COLO829 (cell line): ENCODE measurements around the gene STUM.
"Not testable (repeated sequence)": the region's sequence is repeated elsewhere in the genome, so short reads cannot be mapped to it uniquely, and the experiment has no call there.

Experiments
- DNase-seq: peaks from one replicate; pipeline ENCODE4 v3.0.0; 2012; ENCODE audit warnings: low spot score

Gene STUM

DNA sequence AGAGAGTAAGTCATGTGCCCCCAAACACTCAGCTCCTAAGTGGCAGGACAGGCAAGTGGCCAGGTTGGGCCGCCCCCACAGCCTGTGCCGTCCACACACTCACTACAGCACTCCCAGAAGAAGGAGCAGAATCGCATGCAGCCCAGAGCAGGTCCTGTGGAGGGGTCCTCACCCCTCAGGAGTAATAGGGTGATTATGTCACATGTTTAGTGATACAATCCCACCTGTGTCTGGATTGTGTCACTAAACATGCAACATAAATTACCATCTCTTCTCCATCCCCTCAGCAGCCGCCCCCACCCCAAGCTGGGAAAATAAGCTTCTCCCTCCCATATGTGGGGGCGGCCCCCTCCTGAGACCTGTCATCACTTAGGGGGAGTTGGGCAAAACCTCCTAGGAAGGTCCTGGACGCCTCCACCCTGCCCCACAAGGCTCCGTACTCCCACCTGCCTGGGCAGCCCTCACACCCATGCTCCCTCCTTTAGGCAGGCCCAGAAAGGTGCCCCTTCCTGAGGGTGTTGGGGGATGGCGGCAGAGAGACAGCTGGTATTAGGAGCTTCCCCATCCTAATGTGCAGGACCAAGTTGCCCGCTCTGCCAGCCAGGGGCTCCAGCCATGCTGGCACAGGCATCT is 56.9 kb downstream of the STUM start:
- no peak for DNase-seq

DNA sequence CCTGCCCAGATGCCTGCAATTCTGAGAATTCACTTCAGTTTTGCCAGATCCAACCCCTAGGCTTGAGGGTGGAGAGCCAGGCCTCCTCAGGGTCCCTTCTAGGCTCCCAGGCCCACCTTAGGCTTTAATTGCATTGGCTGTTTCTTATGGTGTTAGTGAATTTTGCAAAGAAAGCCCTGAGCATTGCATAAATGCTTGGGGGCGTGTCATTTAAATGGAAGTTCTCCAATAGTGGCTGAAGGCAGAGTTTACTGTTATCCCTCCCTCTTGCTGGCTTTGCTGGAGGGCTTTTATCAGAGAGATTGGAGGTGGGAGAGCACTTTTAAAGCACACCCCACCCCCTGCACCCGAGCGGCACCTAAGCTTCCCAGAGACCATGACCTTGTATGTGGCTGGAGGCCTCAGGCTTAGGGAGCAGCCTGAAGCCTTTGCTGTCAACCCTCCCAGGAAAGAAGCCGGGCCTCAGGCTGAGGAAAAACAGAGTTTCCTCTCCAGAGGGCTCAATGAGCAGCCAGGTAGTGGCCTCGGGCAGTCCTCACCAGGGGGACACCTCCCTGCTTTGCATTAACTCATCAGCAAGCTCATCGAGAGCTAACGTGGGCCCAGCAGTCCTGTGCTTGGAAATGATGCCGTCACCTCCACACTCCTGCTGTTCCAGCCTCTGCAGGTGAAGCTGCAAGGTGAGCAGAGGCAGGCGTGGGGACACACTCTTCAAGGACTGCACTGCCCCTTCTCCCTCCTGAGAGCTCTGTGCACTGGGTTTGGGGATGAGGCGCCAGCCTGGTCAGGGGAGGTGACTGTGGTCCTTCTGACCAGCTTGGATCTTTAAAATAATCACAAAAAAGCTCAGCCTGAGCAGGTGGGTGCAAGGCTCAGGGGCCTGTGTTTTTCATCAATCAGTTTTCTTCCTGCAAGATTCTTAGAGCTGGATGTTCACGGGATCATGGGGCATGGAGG is 58.0 kb downstream of the STUM start:
- DNase-seq = no peak

DNA sequence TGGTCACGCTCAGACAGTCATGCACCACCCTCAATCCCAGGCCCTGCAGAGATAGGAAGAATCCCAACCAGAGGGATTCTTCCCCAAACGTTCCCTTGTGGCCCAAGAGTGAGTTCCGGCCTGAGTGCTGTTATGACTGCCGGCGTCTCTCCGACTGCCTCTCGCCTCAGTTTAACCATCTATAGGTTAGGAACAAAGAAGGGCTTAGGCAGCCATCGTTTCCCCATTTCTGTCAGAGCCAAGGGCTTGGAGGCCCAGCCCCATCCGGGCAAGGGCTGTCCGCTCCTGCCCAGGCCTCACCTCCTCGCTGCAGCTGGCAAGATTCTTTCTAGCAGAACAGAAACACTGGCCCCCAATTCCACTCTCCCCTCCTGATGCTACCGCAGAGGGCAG is 58.7 kb downstream of the STUM start:
- no peak for DNase-seq

DNA sequence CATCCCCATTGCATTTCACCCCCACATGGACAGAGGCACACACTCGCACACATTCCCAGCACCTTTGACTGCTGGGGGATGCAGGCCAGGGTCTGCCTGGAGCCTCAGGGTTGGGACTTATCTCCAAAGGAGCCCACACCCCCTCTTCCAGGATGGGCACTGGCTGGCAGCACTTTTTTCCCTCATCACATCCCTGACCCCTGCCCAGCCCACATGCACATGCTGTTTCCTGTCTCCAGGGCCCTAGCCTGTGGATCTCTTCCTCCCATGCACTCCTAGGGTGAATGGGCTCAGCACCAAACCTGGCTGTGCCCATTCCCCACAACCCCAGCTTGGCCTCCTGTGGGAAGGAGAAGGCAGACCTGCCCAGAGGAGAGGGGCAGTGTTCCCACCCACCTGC is 59.3 kb downstream of the STUM start:
- no peak for DNase-seq

DNA sequence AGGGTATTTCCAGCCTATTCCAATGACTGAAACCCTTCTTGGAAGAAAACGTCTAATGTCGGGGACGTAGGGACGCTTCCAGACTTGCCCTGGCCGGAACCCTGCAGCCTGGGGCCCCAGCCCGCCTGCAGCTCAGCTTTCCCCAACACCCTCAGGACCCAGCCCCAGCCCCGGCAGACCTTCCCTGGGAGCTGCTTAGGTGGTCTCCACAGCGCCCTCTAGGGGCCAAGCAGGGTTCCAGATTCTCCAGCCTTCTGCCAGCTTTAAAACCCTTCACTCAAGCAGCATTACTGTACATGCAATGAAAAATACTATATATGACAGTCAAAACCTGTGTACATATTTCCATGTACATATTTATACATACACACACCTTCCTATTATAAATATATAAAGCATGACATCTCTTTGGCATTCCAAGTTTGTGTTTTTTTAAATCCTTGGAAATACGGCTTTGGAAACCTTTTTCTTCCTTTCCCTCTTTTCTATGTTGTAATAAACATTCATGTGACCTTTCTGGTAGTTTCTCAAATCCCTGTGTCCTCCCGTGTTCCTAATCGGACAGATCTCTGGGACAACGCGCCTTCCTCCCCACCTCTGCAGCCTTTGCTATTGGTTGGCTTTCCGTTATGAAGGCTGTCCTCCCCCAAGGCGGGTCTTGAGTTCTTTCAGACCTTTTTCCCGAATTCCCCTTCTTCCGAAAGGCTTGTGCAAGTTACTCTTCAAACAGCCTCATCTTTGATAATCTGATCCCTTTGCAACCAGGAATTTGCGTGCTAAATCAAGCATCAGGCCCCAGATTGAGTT is 60.3 kb downstream of the STUM start:
- DNase-seq = peak; percentile 63

DNA sequence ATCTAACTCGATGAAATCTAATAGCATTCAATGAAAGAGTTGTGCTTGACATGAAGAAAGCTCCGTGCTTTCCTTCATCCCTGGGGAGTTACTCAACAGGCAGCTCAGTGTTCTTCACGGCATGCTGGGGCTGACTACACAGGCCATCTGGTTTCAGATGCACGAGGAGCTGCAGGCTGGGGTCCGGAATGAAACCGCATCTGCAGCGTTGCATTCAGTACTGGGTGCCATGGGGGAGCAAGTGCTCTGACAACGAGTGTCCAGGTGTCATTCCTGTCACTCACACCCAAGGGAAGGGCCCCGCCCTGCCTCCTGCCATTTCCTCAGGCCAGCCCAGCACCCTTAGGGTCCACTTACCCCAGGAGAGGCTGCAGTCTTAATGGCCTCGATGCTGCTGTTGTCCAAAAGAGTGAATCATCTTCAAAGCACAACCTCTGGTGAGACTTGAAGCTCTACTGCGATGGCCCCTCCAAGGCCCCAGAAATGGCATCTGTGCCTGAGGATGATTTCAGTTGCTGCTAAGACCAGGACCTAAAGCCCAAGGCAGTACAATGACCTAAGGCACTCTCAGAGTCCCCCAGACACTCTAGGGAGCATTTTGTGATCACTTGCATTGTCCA is 61.4 kb downstream of the STUM start:
- peak; percentile 77 for DNase-seq

DNA sequence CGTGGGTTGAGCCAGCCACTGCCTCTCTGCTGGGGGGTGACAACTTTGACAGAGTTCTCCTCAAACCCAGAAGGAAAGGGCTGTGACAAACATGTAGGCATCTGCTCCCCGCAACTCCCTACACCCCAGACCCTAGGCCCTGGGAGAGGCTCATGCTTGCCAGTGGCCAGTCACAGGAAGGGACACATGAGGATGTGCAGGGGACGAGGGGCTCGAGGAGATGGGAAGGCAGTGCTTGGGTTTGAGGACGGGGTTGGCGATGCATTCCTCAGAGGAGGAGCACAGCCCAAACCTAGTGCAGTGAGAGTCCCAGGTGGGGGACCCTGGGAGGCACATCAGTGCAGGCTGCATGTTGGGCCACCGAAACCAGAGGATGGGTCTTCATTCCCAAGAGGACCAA is 62.1 kb downstream of the STUM start:
- DNase-seq = no peak

DNA sequence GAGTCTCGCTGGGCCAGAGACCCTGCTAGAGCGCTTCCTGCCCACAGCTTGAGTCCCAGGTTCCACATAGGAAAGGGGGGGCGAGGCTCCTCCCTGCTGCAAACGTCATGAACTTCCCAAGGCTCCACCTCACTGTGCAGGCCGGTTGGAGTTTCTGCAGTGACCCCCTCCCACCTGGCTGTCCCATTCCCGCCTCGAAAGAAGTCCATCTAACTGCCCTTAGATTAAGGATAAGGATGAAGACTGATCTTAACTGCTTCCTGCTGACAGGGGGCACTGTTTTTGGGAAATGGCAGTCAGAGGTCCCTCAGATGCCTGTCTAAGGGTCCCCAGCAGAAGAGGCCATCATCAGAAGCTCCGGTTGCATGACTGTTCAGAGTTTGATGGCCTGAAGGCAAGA is 62.7 kb downstream of the STUM start:
- no peak for DNase-seq

DNA sequence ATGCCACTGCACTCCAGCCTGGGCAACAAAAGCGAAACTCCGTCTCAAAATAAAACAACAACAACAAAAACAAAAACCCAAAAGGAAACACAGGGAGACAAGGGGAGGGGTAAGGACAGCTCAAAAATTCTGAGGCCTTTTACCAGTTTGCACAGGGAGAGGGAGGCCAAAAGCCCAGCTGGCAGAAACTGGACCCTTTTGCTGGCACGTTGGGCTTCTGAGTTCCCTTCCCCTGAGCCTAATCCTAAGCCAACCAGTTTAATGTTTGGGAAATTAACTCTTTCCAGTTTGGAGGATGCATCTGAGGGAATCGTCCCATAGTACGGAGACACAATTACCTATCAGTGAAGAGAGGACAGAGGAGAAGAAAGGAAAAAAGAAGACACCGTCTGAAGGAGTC is 63.4 kb downstream of the STUM start:
- DNase-seq = not testable (repeated sequence)

DNA sequence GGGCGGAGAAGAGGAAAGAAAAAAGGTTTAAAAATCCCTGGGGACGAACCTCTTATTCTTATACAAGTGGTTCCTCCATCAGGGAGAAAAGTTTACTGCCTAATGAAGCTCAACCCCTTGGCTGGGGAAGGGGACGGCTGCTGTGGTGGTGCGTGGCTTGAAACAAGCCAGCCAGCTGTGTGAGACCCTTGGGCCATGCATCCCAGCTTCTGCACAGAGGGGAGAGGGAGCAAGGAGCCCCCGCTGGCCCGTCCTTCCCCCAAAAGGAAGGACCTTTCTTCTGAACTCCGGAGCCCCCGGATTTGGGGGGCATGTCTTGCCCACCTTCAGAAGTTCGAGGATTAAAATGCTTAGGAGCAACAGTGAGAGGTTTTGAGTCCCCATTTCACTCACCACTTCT is 67.3 kb downstream of the STUM start:
- DNase-seq = no peak

DNA sequence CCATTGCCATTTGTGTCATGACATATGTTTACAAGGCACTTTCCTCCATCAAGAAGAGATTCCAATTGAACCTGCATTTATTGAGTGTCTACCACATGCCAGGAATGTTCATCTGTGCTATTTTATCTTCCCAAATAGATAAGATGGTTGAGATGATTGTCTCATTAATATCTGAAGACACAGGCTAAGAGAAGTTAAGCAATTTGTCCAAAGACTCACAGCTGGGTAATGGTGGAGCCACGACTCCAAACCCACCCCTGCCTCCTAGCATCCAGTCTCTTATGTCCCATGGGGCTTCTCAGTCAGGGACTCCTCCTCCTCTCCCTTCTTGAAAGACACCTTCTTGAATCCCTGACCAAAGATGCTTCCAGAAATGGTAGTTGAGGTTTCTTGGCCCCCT is 68.1 kb downstream of the STUM start:
- DNase-seq = no peak

DNA sequence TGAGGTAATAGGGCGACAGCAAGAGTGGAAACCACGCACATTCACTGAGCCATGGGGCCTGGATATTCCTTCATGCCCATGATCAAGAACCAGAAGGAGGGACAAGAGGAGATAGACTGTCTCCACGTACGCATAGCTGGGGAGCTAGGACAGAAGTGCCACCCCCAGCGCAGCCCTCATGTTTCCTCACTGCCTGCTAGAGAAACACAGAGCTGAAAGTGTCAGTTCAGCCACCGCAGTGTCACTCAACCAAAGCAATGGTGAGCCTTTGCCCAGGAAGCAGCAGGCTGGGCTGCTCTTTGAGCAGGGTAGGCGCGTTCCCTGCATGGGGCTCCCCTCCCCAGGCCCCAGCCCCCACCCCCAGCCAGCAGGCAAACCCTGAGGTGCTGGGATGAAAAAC is 68.5 kb downstream of the STUM start:
- DNase-seq = no peak

DNA sequence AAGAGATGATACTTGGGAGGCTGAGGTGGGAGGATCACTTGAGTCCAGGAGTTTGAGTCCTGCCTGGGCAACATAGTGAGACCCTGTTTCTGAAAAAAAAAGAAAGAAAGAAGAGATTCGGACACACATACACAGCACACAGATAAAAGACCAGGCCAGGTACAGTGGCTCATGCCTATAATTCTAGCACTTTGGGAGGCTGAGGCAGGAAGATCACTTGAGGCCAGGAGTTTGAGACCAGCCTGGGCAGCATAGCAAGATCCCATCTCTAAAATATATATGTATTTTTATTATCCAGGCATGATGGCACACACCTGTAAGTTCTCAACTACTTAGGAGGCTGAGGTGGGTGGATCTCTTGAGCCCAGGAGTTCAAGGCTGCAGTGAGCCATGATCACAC is 69.2 kb downstream of the STUM start:
- DNase-seq = not testable (repeated sequence)

DNA sequence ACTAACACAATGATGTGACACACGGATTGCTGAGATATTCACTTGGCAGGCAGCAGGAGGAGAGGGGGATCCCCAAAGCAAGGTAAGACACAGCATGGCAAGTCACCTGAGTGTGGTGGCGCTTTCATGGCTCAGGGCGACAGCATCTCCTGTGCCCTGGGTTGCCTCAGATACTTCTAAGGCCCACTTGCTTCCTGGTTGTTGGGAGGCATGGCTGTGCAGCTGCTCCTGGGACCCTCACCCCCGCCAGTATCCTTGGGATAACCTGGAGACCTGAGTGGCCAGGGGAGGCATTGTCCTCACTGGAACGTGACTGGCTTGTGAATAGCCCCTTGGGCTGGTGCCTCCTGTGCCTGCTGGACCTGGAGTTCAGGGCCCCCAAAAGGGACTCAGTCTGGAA is 69.8 kb downstream of the STUM start:
- DNase-seq = no peak

DNA sequence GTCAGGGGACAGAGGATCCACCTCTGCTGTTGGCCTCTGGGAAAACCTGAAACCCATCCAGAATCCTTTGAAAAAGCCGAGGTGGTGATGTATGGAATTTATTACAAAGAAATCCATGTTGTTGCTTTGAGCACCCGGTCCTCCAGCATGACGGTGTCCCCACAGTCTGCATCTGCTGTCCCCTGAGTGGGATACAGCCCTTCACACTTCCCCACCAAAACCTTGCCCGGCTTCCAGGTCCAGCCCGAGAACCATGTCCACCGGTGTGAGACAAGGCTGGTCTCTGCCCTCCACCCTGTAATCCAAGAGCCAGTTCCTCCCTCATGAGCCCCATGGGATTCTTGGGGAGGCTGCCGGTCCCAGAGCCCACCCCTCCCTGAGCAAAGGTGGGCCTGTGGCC is 70.5 kb downstream of the STUM start:
- DNase-seq = no peak

DNA sequence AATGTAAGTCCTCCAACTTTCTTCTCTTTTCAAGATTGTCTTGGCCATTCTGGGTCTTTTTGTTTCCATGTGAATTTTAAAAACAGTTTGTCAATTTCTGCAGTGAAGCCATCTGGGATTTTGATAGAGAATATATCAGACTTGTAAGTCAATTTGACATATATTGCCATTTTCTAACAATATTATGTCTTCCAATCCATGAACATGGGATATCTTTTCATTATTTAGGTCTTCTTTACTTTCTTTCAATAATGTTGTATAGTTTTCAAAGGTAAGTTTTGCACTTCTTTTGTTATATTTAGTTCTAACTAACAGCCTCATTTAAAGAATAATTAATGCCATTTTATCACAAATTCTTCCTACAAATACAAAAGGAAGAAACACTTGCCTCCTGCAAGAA is 73.4 kb downstream of the STUM start:
- DNase-seq = no peak

DNA sequence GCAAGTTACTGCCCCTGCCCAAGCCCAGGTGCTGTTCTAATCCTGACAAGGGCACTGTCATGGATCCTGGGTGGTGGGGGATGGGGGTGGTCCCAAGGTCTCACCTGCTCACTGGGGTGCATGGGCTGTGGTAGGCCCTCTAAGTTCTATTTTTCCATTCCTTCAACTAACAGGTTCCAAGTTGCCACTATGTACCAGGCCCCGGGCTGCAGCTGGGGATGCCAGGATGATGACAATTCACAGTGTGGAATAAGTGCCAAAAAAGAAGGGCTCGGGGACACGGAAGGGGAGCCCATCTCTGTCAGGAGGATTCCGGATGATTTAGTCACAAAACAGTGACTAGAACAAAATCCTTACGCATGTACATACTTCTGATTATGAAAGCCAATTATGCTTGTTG is 76.0 kb downstream of the STUM start:
- no peak for DNase-seq

DNA sequence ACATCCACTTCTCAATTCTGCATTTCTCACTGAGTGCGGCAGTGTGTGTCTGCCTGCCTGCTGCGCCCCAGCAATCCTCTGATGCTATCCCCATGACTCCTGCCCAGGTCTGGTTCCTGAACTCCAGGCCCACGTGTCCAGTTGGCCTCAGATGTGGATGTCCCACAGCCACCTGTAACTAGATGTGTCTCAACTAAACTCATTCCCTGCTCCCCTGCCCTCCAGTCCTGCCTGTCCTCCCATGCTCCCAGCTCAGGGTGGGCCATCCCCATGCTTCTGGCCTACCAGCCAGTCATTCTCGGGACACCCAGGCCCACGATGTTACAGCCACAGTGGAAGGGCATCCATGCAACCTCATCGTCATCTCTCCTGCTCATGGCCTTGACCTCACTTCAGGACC is 76.8 kb downstream of the STUM start:
- DNase-seq = no peak

DNA sequence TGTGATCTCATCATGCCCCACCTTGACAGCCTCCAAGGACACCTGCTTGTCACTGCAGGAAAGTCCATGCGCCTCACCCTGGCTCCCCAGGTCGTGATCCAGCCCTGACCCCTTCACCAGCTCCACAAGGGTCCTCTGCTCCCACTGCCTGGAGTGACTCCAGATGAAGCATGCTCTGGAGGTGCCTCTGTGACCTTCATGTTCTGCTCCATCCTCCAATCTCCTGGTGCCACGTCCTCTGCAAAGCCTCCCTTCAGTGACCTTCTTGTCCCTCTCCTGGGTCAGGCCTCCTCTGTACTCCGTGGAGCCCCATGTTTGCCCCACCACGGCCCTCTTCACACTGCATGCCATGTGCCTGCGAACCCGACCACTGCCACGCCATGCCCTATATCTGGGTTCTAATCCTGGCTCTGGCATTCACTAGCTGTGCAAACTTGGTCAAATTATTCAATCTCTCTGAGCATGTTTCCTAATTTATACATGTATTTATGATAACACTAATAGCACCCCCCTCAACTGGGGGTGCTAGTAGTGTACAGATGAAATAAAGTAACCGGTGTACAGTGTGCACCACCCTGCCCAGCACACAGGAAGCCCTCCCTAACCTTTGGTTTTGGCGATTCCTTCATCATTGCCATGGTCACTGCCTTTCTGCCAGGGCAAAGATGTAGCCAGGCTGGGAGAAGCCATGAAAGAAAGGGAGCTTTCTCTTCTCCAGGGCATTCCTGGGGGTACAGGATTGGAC is 77.4 kb downstream of the STUM start:
- no peak for DNase-seq

DNA sequence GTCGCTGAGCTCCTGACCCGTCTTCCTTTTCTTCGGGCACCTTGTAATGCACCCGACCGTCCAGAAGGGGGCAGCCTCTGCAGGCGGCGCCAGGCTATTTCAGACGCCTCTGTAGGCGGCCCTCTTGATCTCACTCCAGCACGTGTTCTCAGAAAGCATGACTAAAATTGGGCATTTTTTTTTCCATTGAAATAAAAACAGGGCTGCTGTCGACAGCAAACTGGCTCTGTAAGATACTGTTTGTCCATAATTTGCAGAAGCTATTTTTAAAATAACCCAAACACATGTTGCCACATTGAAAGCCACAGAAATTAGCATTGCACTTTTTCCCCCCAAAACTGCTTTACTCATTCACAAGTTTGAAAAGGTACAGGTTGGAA is 78.0 kb downstream of the STUM start:
- peak; percentile 88 for DNase-seq

DNA sequence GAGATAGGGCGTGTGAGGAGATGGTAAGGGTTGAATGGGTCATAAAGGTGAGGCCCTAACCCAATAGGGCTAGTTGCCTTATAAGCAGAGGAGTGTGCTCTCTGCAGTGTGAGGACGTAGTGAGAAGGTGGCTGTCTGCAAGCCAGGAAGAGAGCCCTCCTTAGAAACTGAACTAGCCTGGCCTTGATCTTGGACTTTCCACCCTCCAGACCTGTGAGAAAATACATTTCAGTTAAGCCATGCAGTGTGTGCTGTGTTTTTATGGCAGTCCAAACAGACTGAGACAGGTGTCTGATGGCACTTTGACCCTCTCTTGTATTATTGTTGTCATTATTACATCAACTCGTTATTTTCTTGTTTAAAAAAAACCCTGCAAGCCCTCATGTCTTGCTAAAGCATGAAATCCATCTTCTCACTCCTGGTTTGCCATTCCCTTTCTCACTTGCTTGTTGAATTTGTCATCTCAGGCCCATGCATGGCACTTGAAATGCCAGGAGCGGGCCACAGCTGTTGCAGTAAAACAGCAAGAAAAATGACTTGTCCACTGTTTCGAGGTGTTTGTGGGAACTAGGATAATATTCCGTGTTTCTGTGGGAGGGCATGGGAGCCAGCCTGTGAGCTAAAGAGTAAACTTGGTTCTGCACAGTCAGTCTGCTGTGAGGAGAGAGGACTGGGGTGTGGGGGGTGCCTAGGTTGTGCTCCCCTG is 78.6 kb downstream of the STUM start:
- no peak for DNase-seq
